Posterior cingulate gyrus (tissue), 11 donors: ENCODE data around the gene BLVRA.

Experiments used
- DNase-seq, 10 donors: peaks; one replicate each; pipeline versions ENCODE4 v3.0.0 to v3.0.0-alpha.2; 2020 to 2021; ENCODE audit warnings: mixed read lengths in 3 of 10
- intact Hi-C: fragments of 100-400 bp; cut with DNase I; formaldehyde crosslinking; loops from one replicate; pipeline ENCODE4 v1.15.1; 2023

Gene BLVRA

DNA sequence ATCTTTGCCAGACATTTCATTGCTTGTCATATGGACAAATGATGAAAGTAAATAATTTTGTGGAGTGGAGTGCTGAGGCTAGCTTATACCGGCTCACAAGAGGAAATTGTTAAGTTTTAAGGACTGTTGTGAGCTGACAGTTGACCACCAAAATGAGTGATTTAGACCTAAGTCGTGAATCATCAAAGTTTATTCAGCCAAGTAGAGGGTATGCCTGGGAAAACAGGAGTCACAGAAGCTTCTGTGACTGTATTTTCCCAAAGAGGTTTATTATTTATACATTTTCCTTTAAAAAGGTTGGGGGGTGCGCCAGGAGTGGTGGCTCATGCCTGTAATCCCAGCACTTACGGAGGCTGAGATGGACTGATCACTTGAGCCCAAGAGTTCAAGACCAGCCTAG is 89.0 kb downstream of the BLVRA start:
- DNase-seq = no peak
- intact Hi-C loops = no loop called here

DNA sequence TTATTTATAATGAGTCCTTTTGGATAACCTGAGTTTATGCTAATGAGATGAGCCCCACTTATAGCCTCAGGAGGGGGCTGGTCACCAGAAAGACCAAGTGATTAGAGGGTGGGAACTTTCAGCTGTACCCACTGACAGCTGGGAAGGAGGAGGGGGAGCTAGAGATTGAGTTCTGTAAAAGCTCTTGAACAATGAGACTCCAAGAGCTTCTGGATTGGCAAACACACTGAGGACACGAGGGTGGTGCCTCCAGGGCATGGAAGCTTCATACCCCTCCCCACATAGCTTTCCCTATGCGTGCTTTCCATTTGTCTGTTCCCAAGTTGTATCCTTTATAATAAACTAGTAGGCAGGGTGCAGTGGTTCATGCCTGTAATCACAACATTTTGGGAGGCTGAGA is 90.6 kb downstream of the BLVRA start:
- intact Hi-C loops = no loop called here
- DNase-seq = no peak

DNA sequence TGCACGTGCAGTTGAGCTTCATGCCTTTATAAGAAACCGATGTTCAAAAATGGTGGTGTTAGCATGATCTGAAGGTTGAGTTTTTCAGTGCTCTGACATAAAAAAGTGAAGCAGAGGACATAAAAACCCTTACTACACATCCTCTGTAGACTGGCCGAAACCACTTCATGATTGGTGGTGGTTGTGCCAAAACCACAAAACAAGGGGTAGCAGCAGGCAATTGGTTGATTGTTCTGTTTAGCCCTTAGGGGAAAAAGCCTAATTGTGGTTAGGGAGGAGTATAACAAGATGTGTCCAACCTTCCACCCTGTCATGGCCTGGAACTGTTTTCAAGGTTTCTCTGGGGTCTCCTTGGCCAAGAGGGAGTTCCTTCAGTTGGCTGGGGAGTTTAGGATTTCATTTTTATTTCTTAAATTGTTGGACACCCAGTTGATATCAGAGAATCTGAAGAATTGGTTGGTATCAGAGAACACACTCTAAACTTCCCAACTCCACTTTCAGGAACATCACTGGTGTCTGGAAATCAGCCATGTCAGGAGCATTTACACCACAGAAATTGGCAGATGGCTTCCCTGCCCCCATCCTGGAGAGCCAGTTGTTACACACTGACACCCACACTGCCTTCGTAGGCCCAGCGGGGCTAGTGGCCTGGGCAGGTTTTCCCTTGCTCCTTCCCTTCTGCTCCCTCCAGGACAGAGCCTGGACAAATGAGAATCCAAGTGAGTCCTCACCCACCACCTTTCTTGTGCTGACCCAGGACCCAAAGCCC is 92.1 kb downstream of the BLVRA start:
- DNase-seq = no peak
- intact Hi-C loops = no loop called here

DNA sequence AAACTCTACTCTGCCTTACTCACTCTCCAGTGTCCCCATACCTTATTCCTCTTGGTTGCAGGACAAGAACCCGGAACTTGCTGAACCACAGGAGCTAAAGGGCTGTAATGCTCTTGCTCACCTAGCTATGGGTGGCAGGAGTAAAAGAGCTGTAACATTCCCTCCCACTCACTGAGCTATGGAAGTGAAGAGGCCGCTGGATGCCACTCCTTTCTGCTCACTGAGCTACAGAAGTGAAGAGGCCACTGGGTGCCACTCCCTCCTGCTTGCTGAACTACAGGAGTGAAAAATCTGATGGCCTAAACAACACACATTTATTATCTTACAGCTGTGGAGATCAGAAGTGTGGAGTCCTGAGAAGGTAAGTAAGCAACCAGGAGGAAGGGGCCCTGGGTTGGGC is 93.3 kb downstream of the BLVRA start:
- DNase-seq = no peak
- intact Hi-C loops = no loop called here

DNA sequence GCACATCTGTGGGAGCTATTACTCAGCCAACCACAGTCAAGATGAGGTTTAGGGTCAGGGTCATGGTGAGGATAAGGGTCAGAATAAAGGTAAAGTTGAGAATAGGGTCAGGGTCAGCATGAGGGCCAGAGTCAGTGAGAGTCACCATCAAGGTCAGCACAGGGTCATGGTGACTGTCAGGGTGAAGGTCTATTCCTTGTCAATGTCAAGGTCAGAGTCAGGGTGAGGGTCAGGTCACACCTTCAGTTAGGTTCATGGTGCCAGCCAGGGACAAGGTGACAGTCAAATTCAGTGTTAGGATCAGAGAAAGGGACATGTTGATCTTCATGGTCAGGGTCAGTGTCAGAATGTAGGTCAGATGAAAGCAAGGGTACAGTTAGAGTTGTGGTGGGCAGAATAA is 96.7 kb downstream of the BLVRA start:
- intact Hi-C loops = no loop called here
- no peak for DNase-seq

DNA sequence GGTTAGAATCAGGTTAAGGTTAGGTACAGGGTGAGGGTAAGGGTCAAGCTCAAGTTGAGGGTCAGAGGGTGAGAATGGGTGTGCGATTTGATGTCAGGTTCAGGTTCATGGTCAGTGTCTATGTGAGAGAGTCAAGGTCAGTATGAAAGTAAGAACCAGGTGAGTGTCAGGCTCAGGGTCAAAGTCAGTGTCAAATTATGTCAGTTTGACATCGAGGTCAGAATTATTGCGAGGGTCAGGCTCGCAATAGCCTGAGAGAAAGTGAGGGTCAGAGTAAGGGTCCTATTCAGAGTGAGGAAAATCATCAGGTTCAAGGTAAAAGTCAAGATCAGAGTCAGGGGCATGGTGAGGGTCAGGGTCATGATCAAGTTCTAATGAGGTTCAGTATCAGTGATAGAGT is 97.8 kb downstream of the BLVRA start:
- no peak for DNase-seq
- intact Hi-C loops = no loop called here
